Urinary bladder (tissue), 4 donors: ENCODE data around the gene TRAPPC2. TPM values are rescaled to one million over a fixed set of nuclear protein-coding genes. Genes with fewer than 3 reads are reported as not detected.

ENCODE experiments used
- DNase-seq: peaks from one replicate; pipeline ENCODE4 v3.0.0-alpha.2; 2015; ENCODE audit errors: extremely low spot score
- H3K27ac ChIP-seq: one replicate; pipeline ENCODE4 v1.5.1; 2013; ENCODE audit warnings: low read depth, mild to moderate bottlenecking, moderate library complexity
- H3K36me3 ChIP-seq: one replicate; pipeline ENCODE4 v1.6.1; 2013; ENCODE audit warnings: mild to moderate bottlenecking, moderate library complexity; ENCODE audit not compliant: insufficient read depth
- H3K4me1 ChIP-seq: one replicate; pipeline ENCODE4 v1.6.1; 2013; ENCODE audit warnings: mild to moderate bottlenecking, moderate library complexity; ENCODE audit not compliant: insufficient read depth
- H3K4me3 ChIP-seq: one replicate; pipeline ENCODE4 v1.5.1; 2013; ENCODE audit warnings: low read depth, low read length
- WGBS: extraction: QIAGEN DNeasy Blood & Tissue Kit; methylation state at CpG from one replicate; pipeline ENCODE4 v1.1.7; 2013; 5-methylcytosine and 5-hydroxymethylcytosine counted together
- polyA plus RNA-seq: library from polyadenylated mRNA; stranded (reverse); fragments of 200-250 nt; gene quantifications from one replicate; pipeline ENCODE4 v1.2.3, GENCODE V29; 2013
- total RNA-seq: library from RNA; depleted of rRNA; stranded (reverse); fragments of >200 nt; gene quantifications from one replicate; pipeline ENCODE4 v1.2.3, GENCODE V29; 2014
- donor health status: healthy with polysubstance abuse.
- donor health status: healthy.

TRAPPC2 gene
- total and polyA plus RNA-seq, 2 donors: 7.7 to 45.0 TPM

DNA sequence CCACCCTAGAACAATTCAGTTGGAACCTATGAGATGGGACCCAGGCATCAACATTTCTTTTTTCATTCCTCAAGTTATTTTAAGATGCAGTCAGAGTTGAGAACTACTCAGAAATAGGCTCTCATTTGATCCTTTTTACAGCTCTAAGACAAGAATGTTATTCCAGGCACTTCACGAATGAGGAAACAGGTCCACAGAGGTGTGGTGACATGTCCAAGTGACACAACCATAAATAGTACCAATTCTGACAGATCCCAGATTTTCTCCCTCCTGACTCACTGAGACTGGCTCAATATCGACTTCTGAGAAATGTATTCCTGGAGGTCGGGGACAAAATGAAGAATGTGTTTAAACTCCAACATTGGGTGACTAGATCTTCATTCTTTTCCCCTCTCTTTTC lies 70.4 kb downstream of the TRAPPC2 start:
- Histone ChIP-seq H3K36me3 (no peaks in the 10 kb centered on the region), H3K27ac (no peak overlapping the region), H3K4me3 (no peak overlapping the region), H3K4me1 (peaks cover 1% of the 10 kb centered on the region)
- no peak for DNase-seq
- WGBS: 64% methylated on average over 3 of the region's 3 CpGs

DNA sequence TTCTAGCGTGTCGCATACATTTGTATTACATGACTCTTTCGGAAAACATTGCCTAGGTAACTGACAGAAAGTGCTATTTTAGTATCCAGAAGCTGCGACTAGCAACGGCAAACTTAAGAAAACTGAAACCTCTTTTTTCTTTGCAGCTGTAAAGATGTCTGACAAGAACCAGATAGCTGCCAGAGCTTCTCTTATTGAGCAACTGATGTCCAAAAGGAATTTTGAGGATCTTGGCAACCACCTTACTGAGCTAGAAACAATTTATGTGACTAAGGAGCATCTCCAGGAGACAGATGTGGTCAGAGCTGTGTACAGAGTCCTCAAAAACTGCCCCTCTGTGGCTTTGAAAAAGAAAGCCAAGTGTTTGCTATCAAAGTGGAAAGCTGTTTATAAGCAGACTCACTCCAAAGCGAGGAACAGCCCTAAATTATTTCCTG lies 72.0 kb downstream of the TRAPPC2 start:
- no peak for DNase-seq
- WGBS: 16% methylated on average over 6 of the region's 6 CpGs
- H3K36me3 ChIP-seq: no peaks in the 10 kb centered on the region
- peaks cover 1% of the 10 kb centered on the region for H3K4me1 ChIP-seq
- no peak overlapping the region for H3K4me3 ChIP-seq
- no peak overlapping the region for H3K27ac ChIP-seq

Other genes with a start within 250 kb of the TRAPPC2 start
- gene EGFL6, start 165.0 kb downstream of the TRAPPC2 start, total RNA-seq: 28.9 TPM
- gene EGFL6, start 165.0 kb downstream of the TRAPPC2 start, polyA plus RNA-seq: 8.7 TPM
- gene TCEANC, start 81.5 kb downstream of the TRAPPC2 start, total RNA-seq: 9.0 TPM
- gene TCEANC, start 81.5 kb downstream of the TRAPPC2 start, polyA plus RNA-seq: 1.6 TPM
- gene RAB9A, start 45.5 kb downstream of the TRAPPC2 start, total RNA-seq: 36.2 TPM
- 27.9 TPM for gene RAB9A, start 45.5 kb downstream of the TRAPPC2 start, polyA plus RNA-seq
- 52.3 TPM for gene OFD1, start 128 bp upstream of the TRAPPC2 start, total RNA-seq
- 11.4 TPM for gene OFD1, start 128 bp upstream of the TRAPPC2 start, polyA plus RNA-seq
- 47.2 TPM for gene GPM6B, start 82.5 kb upstream of the TRAPPC2 start, total RNA-seq
- gene GPM6B, start 82.5 kb upstream of the TRAPPC2 start, polyA plus RNA-seq: 16.0 TPM